KMS-11 (cell line): ENCODE measurements around the gene WDR27.

Source experiments
- H2AFZ ChIP-seq: fragments of 200-600 bp; sonication (generic); 2 replicates; pipeline ENCODE4 v1.6.1; 2016; ENCODE audit warnings: antibody characterized with exemption, mixed run types, low read depth
- H3K27ac ChIP-seq: fragments of 200-600 bp; sonication (generic); 2 replicates; pipeline ENCODE4 v1.6.1; 2016; ENCODE audit warnings: mild to moderate bottlenecking, mixed run types
- H3K27me3 ChIP-seq: fragments of 200-600 bp; sonication (generic); 2 replicates; pipeline ENCODE4 v1.6.1; 2017; ENCODE audit warnings: mild to moderate bottlenecking, low read depth, mixed run types, moderate library complexity; ENCODE audit not compliant: insufficient read depth
- H3K36me3 ChIP-seq: fragments of 200-600 bp; sonication (generic); 2 replicates; pipeline ENCODE4 v1.6.1; 2017; ENCODE audit warnings: mild to moderate bottlenecking, mixed run types; ENCODE audit not compliant: insufficient read depth
- H3K4me1 ChIP-seq: fragments of 200-600 bp; sonication (generic); 2 replicates; pipeline ENCODE4 v1.6.1; 2016; ENCODE audit warnings: mild to moderate bottlenecking, low read depth, mixed run types; ENCODE audit not compliant: poor library complexity, severe bottlenecking
- H3K4me2 ChIP-seq: fragments of 200-600 bp; sonication (generic); 2 replicates; pipeline ENCODE4 v1.7.0; 2016; ENCODE audit warnings: mild to moderate bottlenecking, mixed run types
- H3K4me3 ChIP-seq: fragments of 200-600 bp; sonication (generic); IDR thresholded peaks from 2 replicates; pipeline ENCODE4 v1.6.1; 2017; ENCODE audit warnings: low read depth, low read length, mixed read lengths; ENCODE audit not compliant: insufficient read depth
- H3K79me2 ChIP-seq: fragments of 200-600 bp; sonication (generic); 2 replicates; pipeline ENCODE4 v1.6.1; 2016; ENCODE audit warnings: low read depth, mixed run types; ENCODE audit not compliant: insufficient read depth
- H3K9ac ChIP-seq: fragments of 200-600 bp; sonication (generic); 2 replicates; pipeline ENCODE4 v1.6.1; 2016; ENCODE audit warnings: mild to moderate bottlenecking, mixed run types
- H4K20me1 ChIP-seq: fragments of 200-600 bp; sonication (generic); 2 replicates; pipeline ENCODE4 v1.6.1; 2016; ENCODE audit warnings: mild to moderate bottlenecking, mixed run types; ENCODE audit not compliant: insufficient read depth
- CTCF ChIP-seq: fragments of 200-600 bp; sonication (generic); conservative IDR thresholded peaks from 2 replicates; pipeline ENCODE4 v1.6.1; 2017; ENCODE audit warnings: low read depth, mild to moderate bottlenecking, antibody characterized with exemption, low read length, moderate library complexity, mixed read lengths

Gene WDR27

GRCh38 chr6:169555971-169556617 is 145.7 kb downstream of the WDR27 start:
- Histone ChIP-seq H3K4me2 (peak overlapping the region; percentile 94), H3K36me3 (no peaks in the 10 kb centered on the region), H3K27ac (peak overlapping the region; percentile 98), H3K4me3 (no peak overlapping the region), H3K79me2 (no peaks in the 10 kb centered on the region), H3K4me1 (peaks cover 50% of the 10 kb centered on the region), H3K27me3 (no peaks in the 10 kb centered on the region), H2AFZ (peak overlapping the region; percentile 70), H3K9ac (peak overlapping the region; percentile 79), H4K20me1 (no peaks in the 10 kb centered on the region)
- no peak for TF ChIP-seq CTCF

- H3K36me3 ChIP-seq, result no peaks in the 10 kb centered on the region
- no peak for TF ChIP-seq CTCF
- no peaks in the 10 kb centered on the region for H4K20me1 ChIP-seq
- H3K4me1 ChIP-seq, result peaks cover 20% of the 10 kb centered on the region
- no peak overlapping the region for H3K4me2 ChIP-seq
- H2AFZ ChIP-seq, result no peak overlapping the region
- H3K27ac ChIP-seq, result no peak overlapping the region
- no peak overlapping the region for H3K4me3 ChIP-seq
- H3K79me2 ChIP-seq, result no peaks in the 10 kb centered on the region
- H3K9ac ChIP-seq, result no peak overlapping the region
- no peaks in the 10 kb centered on the region for H3K27me3 ChIP-seq
Observed at GRCh38 chr6:169545982-169546381, 155.8 kb downstream of the WDR27 start.

- H3K9ac ChIP-seq, result no peak overlapping the region
- peaks cover 20% of the 10 kb centered on the region for H3K4me1 ChIP-seq
- no peaks in the 10 kb centered on the region for H3K36me3 ChIP-seq
- H3K27ac ChIP-seq, result no peak overlapping the region
- no peak overlapping the region for H3K4me3 ChIP-seq
- H2AFZ ChIP-seq, result no peak overlapping the region
- no peak for TF ChIP-seq CTCF
- no peak overlapping the region for H3K4me2 ChIP-seq
- H4K20me1 ChIP-seq, result no peaks in the 10 kb centered on the region
- no peaks in the 10 kb centered on the region for H3K79me2 ChIP-seq
- H3K27me3 ChIP-seq, result no peaks in the 10 kb centered on the region
Observed at GRCh38 chr6:169543704-169544103, 158.1 kb downstream of the WDR27 start.

- Histone ChIP-seq H4K20me1 (no peaks in the 10 kb centered on the region), H3K79me2 (no peaks in the 10 kb centered on the region), H3K4me2 (no peak overlapping the region), H3K9ac (no peak overlapping the region), H3K27me3 (no peaks in the 10 kb centered on the region), H3K36me3 (no peaks in the 10 kb centered on the region), H3K27ac (no peak overlapping the region), H2AFZ (no peak overlapping the region), H3K4me3 (no peak overlapping the region), H3K4me1 (peaks cover 20% of the 10 kb centered on the region)
- TF ChIP-seq CTCF, result no peak
Observed at GRCh38 chr6:169542491-169542890, 159.3 kb downstream of the WDR27 start.
